Activated T-helper 1 cell treated with anti-CD3 and anti-CD28 coated beads, Interleukin-12 subunit alpha, Interleukin-12 subunit beta, Interleukin-2, Interleukin-4 antibody, amounts not matched to agents 30 ng/mL and 10 ng/mL and 1 ng/mL, durations not matched to agents 14 hours and 24 hours and 36 hours (primary cell): ENCODE measurements around the gene SETD2. TPM values are rescaled to one million over a fixed set of nuclear protein-coding genes. Genes with fewer than 3 reads are reported as not detected.

Experiments used
- DNase-seq: peaks from one replicate; pipeline ENCODE4 v3.0.0; 2021; ENCODE audit warnings: low spot score
- H3K27ac Mint-ChIP-seq: one replicate; pipeline ENCODE4 v1.8.0; 2021; ENCODE audit warnings: mild to moderate bottlenecking, mixed read lengths
- H3K27me3 Mint-ChIP-seq: one replicate; pipeline ENCODE4 v1.8.0; 2022; ENCODE audit warnings: mild to moderate bottlenecking, moderate library complexity, mixed read lengths; ENCODE audit not compliant: insufficient read depth
- H3K36me3 Mint-ChIP-seq: one replicate; pipeline ENCODE4 v1.8.0; 2021; ENCODE audit warnings: low read depth, mixed read lengths
- H3K4me1 Mint-ChIP-seq: one replicate; pipeline ENCODE4 v1.8.0; 2021; ENCODE audit warnings: low read depth, mixed read lengths
- H3K4me3 Mint-ChIP-seq: one replicate; pipeline ENCODE4 v1.8.0; 2021; ENCODE audit warnings: mild to moderate bottlenecking, moderate library complexity, mixed read lengths
- H3K9me3 Mint-ChIP-seq: one replicate; pipeline ENCODE4 v1.8.0; 2021; ENCODE audit warnings: mixed read lengths
- intact Hi-C: fragments of 100-400 bp; cut with micrococcal nuclease; formaldehyde crosslinking; loops from one replicate; pipeline ENCODE4 v1.15.1; 2024
- total RNA-seq: library from RNA; stranded (reverse); gene quantifications from 2 replicates; pipeline ENCODE4 v1.2.3, GENCODE V29; 2022

Gene SETD2
- total RNA-seq, 1 donor from 2014 or later, result 41.2 TPM

- Mint-ChIP-seq H3K4me3 (no peak overlapping the region), H3K27me3 (no peaks in the 10 kb centered on the region), H3K27ac (peak overlapping the region; percentile 29), H3K4me1 (peaks cover 14% of the 10 kb centered on the region), H3K36me3 (peaks cover 12% of the 10 kb centered on the region), H3K9me3 (no peaks in the 10 kb centered on the region)
- DNase-seq, result peak; percentile 47
- intact Hi-C loops, result loop anchor here (1.0 to 2.0 kb wide), 2 partner anchors 8 to 33 kb away; partner anchors contain the start of gene CCDC12
Observed at GRCh38 chr3:47009225-47010110, 154.4 kb downstream of the SETD2 start.

- no peak for DNase-seq
- Mint-ChIP-seq H3K27me3 (no peaks in the 10 kb centered on the region), H3K4me1 (peaks cover 10% of the 10 kb centered on the region), H3K9me3 (no peaks in the 10 kb centered on the region), H3K36me3 (peaks cover 13% of the 10 kb centered on the region), H3K4me3 (no peak overlapping the region), H3K27ac (no peak overlapping the region)
- intact Hi-C loops, result loop anchor here (1.0 to 2.0 kb wide), 2 partner anchors 8 to 32 kb away; partner anchors contain the start of gene CCDC12
Observed at GRCh38 chr3:47008851-47009224, 155.1 kb downstream of the SETD2 start.

- no peak for DNase-seq
- Mint-ChIP-seq H3K27ac (no peak overlapping the region), H3K27me3 (no peaks in the 10 kb centered on the region), H3K4me1 (peaks cover 10% of the 10 kb centered on the region), H3K9me3 (no peaks in the 10 kb centered on the region), H3K36me3 (peaks cover 9% of the 10 kb centered on the region), H3K4me3 (no peak overlapping the region)
- intact Hi-C loops, result loop anchor here (2.0 kb wide), 1 partner anchor 32 kb away; the partner anchor contains the start of gene CCDC12
Observed at GRCh38 chr3:47008234-47008796, 155.6 kb downstream of the SETD2 start.

GRCh38 chr3:47007482-47008233, 156.3 kb downstream of the SETD2 start:
- Mint-ChIP-seq H3K27ac (no peak overlapping the region), H3K4me1 (peaks cover 10% of the 10 kb centered on the region), H3K4me3 (no peak overlapping the region), H3K36me3 (peaks cover 9% of the 10 kb centered on the region), H3K9me3 (no peaks in the 10 kb centered on the region), H3K27me3 (no peaks in the 10 kb centered on the region)
- DNase-seq, result no peak
- intact Hi-C loops, result loop anchor here (2.0 kb wide), 1 partner anchor 31 kb away; the partner anchor contains the start of gene CCDC12

- Mint-ChIP-seq H3K27ac (no peak overlapping the region), H3K4me3 (no peak overlapping the region), H3K9me3 (no peaks in the 10 kb centered on the region), H3K27me3 (no peaks in the 10 kb centered on the region), H3K36me3 (peaks cover 10% of the 10 kb centered on the region), H3K4me1 (peaks cover 9% of the 10 kb centered on the region)
- intact Hi-C loops, result no loop called here
- DNase-seq, result no peak
Observed at GRCh38 chr3:47007001-47007400, 156.9 kb downstream of the SETD2 start.

- intact Hi-C loops, result no loop called here
- Mint-ChIP-seq H3K4me1 (peaks cover 1% of the 10 kb centered on the region), H3K36me3 (peaks cover 10% of the 10 kb centered on the region), H3K27me3 (no peaks in the 10 kb centered on the region), H3K9me3 (no peaks in the 10 kb centered on the region), H3K27ac (no peak overlapping the region), H3K4me3 (no peak overlapping the region)
- DNase-seq, result no peak
Observed at GRCh38 chr3:47006145-47006651, 157.7 kb downstream of the SETD2 start.

GRCh38 chr3:47005212-47006144, 158.4 kb downstream of the SETD2 start:
- peaks cover 8% of the 10 kb centered on the region for H3K36me3 Mint-ChIP-seq

GRCh38 chr3:47004369-47005211, 159.3 kb downstream of the SETD2 start:
- no peak overlapping the region for H3K27ac Mint-ChIP-seq
- peaks cover 13% of the 10 kb centered on the region for H3K36me3 Mint-ChIP-seq
- intact Hi-C loops, result no loop called here

More at GRCh38 chr3:47005212-47006144, 158.4 kb downstream of the SETD2 start:
- Mint-ChIP-seq H3K27ac (no peak overlapping the region), H3K27me3 (no peaks in the 10 kb centered on the region), H3K4me3 (no peak overlapping the region), H3K4me1 (no peaks in the 10 kb centered on the region), H3K9me3 (no peaks in the 10 kb centered on the region)
- DNase-seq, result no peak
- intact Hi-C loops, result no loop called here

GRCh38 chr3:47003461-47004368, 160.2 kb downstream of the SETD2 start:
- Mint-ChIP-seq H3K4me1 (no peaks in the 10 kb centered on the region), H3K36me3 (peaks cover 13% of the 10 kb centered on the region), H3K9me3 (no peaks in the 10 kb centered on the region), H3K27me3 (no peaks in the 10 kb centered on the region), H3K27ac (no peak overlapping the region), H3K4me3 (no peak overlapping the region)
- no peak for DNase-seq
- intact Hi-C loops, result no loop called here

More at GRCh38 chr3:47004369-47005211, 159.3 kb downstream of the SETD2 start:
- DNase-seq, result no peak
- Mint-ChIP-seq H3K4me1 (no peaks in the 10 kb centered on the region), H3K27me3 (no peaks in the 10 kb centered on the region), H3K4me3 (no peak overlapping the region), H3K9me3 (no peaks in the 10 kb centered on the region)

GRCh38 chr3:47003056-47003410, 160.9 kb downstream of the SETD2 start:
- H3K9me3 Mint-ChIP-seq, result no peaks in the 10 kb centered on the region
- peaks cover 16% of the 10 kb centered on the region for H3K36me3 Mint-ChIP-seq
- no peaks in the 10 kb centered on the region for H3K27me3 Mint-ChIP-seq
- intact Hi-C loops, result no loop called here
- H3K27ac Mint-ChIP-seq, result no peak overlapping the region
- H3K4me1 Mint-ChIP-seq, result peaks cover 7% of the 10 kb centered on the region
- H3K4me3 Mint-ChIP-seq, result no peak overlapping the region
- DNase-seq, result no peak
